ENCODE results near the gene STK35. TPM values are rescaled to one million over a fixed set of nuclear protein-coding genes. Genes with fewer than 3 reads are reported as not detected.

The STK35 gene
- total and polyA plus RNA-seq, 2 of the 13 experiments (the other 11 are each of a cell fraction or from before 2014, with no cell fraction given), result 27.4 to 29.8 TPM

DNA sequence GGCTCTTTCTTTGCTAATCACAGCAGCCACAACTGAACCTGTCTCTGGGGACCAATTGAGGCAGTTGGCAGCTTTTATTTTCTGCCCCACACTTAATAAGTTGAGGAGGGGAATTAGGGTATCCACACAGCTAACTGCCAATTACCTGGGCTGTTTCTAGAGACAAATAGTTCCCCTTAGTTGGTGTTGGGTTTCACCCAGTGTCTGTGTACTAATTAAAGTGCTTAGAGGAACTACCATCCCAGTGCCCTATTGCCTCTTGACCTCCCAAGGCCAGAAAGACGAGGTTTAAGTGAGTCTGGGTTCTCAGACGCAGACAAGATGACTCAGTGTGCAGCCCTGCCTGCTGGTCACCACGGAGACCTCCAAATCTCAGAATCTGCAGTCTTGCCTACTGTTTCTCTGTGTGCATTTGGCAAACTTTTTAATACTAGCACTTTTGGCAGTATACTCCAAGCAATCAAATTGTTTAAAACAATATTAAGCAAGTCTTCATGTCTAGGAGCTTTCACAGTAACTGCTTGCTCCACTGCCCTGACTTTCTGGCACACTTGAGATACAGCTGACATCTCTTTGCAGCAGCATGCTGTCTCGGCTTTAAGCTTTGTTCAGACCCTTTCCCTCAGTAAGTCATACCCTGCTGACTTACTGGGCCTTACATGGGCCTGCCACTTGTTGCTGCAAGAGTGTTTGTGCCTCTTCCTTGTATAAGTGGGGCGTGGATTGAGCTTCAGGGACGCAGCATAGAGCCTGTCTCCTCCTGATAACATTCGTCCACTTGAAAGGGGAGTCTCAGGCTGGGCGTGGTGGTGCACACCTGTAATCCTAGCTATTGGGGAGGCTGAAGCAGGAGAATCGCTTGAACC lies 31.9 kb downstream of the STK35 start:
- no peak overlapping the region for H3K27ac ChIP-seq (ENCODE audit: extremely low read length, insufficient read depth, low read length)
- H3K9ac ChIP-seq (ENCODE audit: insufficient read depth, low read depth, low read length), result no peak overlapping the region
- no peaks in the 10 kb centered on the region for H3K9me3 ChIP-seq (ENCODE audit: low read length)
- no peak overlapping the region for H3K4me3 ChIP-seq (replicated peaks in 1 of 3; ENCODE audit: insufficient read depth in 1 of 3, low read depth in 2 of 3, low read length in 3 of 3)
- no peak overlapping the region for H3K4me2 ChIP-seq (ENCODE audit: low read depth, low read length)
- no peak for FAIRE-seq
- BruUV-seq (replicated peaks), result no TSS peak
- peaks cover 58% of the 10 kb centered on the region for H4K20me1 ChIP-seq (ENCODE audit: insufficient read depth, low read length)
- TF ChIP-seq, protein P1, sequence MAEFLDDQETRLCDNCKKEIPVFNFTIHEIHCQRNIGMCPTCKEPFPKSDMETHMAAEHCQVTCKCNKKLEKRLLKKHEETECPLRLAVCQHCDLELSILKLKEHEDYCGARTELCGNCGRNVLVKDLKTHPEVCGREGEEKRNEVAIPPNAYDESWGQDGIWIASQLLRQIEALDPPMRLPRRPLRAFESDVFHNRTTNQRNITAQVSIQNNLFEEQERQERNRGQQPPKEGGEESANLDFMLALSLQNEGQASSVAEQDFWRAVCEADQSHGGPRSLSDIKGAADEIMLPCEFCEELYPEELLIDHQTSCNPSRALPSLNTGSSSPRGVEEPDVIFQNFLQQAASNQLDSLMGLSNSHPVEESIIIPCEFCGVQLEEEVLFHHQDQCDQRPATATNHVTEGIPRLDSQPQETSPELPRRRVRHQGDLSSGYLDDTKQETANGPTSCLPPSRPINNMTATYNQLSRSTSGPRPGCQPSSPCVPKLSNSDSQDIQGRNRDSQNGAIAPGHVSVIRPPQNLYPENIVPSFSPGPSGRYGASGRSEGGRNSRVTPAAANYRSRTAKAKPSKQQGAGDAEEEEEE (CRISPR knock-in tag; IDR thresholded peaks at IDR 0.05; ENCODE audit: borderline replicate concordance), result no peak
- 97% methylated on average over 9 of the region's 9 CpGs for WGBS (ENCODE audit: low lambda C conversion rate)
- H3K79me2 ChIP-seq (ENCODE audit: insufficient read depth, low read length), result peaks cover 67% of the 10 kb centered on the region
- H3K4me1 ChIP-seq (ENCODE audit: insufficient read depth, low read length), result peaks cover 18% of the 10 kb centered on the region
- no peaks in the 10 kb centered on the region for H3K27me3 ChIP-seq (ENCODE audit: control insufficient read depth in 1 of 2, insufficient read depth in 2 of 2, low read length in 2 of 2)
- ATAC-seq, result no peak
- in situ Hi-C loops (cut with HindIII; ENCODE audit: extremely low pct_ligation_motif_present, low pct_unique_long_range_greater_than_20kb) (no loop called here), intact Hi-C loops (cut with micrococcal nuclease; ENCODE audit: unreplicated experiment) (no loop called here)
- ChIA-PET CTCF (ENCODE audit: low intra/inter-chr PET ratio, low total read pairs) (no interaction called here), POLR2A (no interaction called here)
- no peak overlapping the region for H2AFZ ChIP-seq (ENCODE audit: low read length)
- peaks cover 26 to 56% of the 10 kb centered on the region in 2 experiments for H3K36me3 ChIP-seq (replicated peaks in 1 of 2; ENCODE audit: control insufficient read depth in 1 of 2, insufficient read depth in 2 of 2, low read length in 2 of 2)
- DNase-seq (ENCODE audit: low spot score), result no peak

DNA sequence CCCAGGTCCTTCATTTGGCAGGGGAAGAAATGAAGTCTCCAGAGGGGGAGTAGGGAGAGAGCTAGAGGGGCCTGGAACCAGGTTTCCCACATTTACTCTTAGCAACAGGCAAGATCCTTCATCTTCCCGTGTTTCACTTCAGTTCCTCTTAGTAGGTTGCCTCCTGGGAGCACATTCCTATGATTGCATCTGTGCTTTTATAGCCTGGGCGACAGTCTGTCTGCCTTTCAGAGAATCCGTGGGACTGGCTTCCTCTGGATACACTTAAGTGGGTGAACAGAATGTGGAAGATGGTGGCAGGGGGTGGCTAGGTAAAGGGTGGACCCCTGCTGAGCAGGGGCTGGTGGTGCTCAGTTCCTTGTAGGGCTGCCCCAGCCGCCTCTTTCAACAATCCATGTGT lies 33.4 kb downstream of the STK35 start:
- no peaks in the 10 kb centered on the region for H3K27me3 ChIP-seq (ENCODE audit: control insufficient read depth in 1 of 2, insufficient read depth in 2 of 2, low read length in 2 of 2)
- no peak for ATAC-seq
- H4K20me1 ChIP-seq (ENCODE audit: insufficient read depth, low read length), result peaks cover 49% of the 10 kb centered on the region
- peaks cover 18% of the 10 kb centered on the region for H3K4me1 ChIP-seq (ENCODE audit: insufficient read depth, low read length)
- H3K27ac ChIP-seq (ENCODE audit: extremely low read length, insufficient read depth, low read length), result no peak overlapping the region
- CTCF ChIA-PET (ENCODE audit: low intra/inter-chr PET ratio, low total read pairs), result no interaction called here
- BruUV-seq (replicated peaks), result no TSS peak
- H3K4me3 ChIP-seq (replicated peaks in 1 of 3; ENCODE audit: insufficient read depth in 1 of 3, low read depth in 2 of 3, low read length in 3 of 3), result no peak overlapping the region
- no peak for FAIRE-seq
- peaks cover 54% of the 10 kb centered on the region for H3K79me2 ChIP-seq (ENCODE audit: insufficient read depth, low read length)
- POLR2A ChIA-PET, result no interaction called here
- WGBS (ENCODE audit: low lambda C conversion rate), result 94% methylated on average over 4 of the region's 4 CpGs
- no peak overlapping the region for H2AFZ ChIP-seq (ENCODE audit: low read length)
- DNase-seq (ENCODE audit: low spot score), result no peak
- peaks cover 19 to 58% of the 10 kb centered on the region in 2 experiments for H3K36me3 ChIP-seq (replicated peaks in 1 of 2; ENCODE audit: control insufficient read depth in 1 of 2, insufficient read depth in 2 of 2, low read length in 2 of 2)
- in situ Hi-C loops (cut with HindIII; ENCODE audit: extremely low pct_ligation_motif_present, low pct_unique_long_range_greater_than_20kb) (no loop called here), intact Hi-C loops (cut with micrococcal nuclease; ENCODE audit: unreplicated experiment) (no loop called here)
- H3K9ac ChIP-seq (ENCODE audit: insufficient read depth, low read depth, low read length), result no peak overlapping the region
- no peak overlapping the region for H3K4me2 ChIP-seq (ENCODE audit: low read depth, low read length)
- H3K9me3 ChIP-seq (ENCODE audit: low read length), result no peaks in the 10 kb centered on the region
- no peak for TF ChIP-seq SUZ12 (IDR thresholded peaks at IDR 0.05; ENCODE audit: low read depth, low read length)
- TF ChIP-seq CBX2 (IDR thresholded peaks at IDR 0.05; ENCODE audit: low read depth, low read length), result no peak
- TF ChIP-seq CBX2 (CRISPR knock-in tag; IDR thresholded peaks at IDR 0.05; ENCODE audit: low read depth), result no peak
- TF ChIP-seq ZNF256 (CRISPR knock-in tag; conservative IDR thresholded peaks at IDR 0.05), result no peak
- no peak for TF ChIP-seq CREB1 (IDR thresholded peaks at IDR 0.05)
- no peak for TF ChIP-seq CREB1 (CRISPR knock-in tag; IDR thresholded peaks at IDR 0.05)
- no peak for TF ChIP-seq FOXK2 (IDR thresholded peaks at IDR 0.05)
- no peak for TF ChIP-seq TAF15 (IDR thresholded peaks at IDR 0.05; ENCODE audit: low read depth, low read length, poor library complexity, severe bottlenecking)
- TF ChIP-seq TARDBP (CRISPR knock-in tag; IDR thresholded peaks at IDR 0.05), result no peak
- TF ChIP-seq ZNF337 (CRISPR knock-in tag; IDR thresholded peaks at IDR 0.05; ENCODE audit: borderline replicate concordance, low read depth), result no peak
- TF ChIP-seq FOXA3 (CRISPR knock-in tag; IDR thresholded peaks at IDR 0.05), result no peak
- TF ChIP-seq NRL (CRISPR knock-in tag; IDR thresholded peaks at IDR 0.05; ENCODE audit: borderline replicate concordance), result no peak
- TF ChIP-seq, protein P2, sequence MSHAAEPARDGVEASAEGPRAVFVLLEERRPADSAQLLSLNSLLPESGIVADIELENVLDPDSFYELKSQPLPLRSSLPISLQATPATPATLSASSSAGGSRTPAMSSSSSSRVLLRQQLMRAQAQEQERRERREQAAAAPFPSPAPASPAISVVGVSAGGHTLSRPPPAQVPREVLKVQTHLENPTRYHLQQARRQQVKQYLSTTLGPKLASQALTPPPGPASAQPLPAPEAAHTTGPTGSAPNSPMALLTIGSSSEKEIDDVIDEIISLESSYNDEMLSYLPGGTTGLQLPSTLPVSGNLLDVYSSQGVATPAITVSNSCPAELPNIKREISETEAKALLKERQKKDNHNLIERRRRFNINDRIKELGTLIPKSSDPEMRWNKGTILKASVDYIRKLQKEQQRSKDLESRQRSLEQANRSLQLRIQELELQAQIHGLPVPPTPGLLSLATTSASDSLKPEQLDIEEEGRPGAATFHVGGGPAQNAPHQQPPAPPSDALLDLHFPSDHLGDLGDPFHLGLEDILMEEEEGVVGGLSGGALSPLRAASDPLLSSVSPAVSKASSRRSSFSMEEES (CRISPR knock-in tag; IDR thresholded peaks at IDR 0.05), result no peak
- no peak for TF ChIP-seq RELA (CRISPR knock-in tag; IDR thresholded peaks at IDR 0.05)
- no peak for TF ChIP-seq SMARCC2 (IDR thresholded peaks at IDR 0.05)

Data from HepG2 (cell line).